ENCODE measurements around the gene MMP25.
A peak's percentile ranks its signal among the peaks of the same experiment; 100 is the strongest.

Gene MMP25

GRCh38 chr16:3045758-3046640, at the start of gene MMP25:
MMP25 (plus strand) TSS chr16:3046561; CDS start chr16:3046918, 357 bp downstream.
- no peak for DNase-seq

GRCh38 chr16:2999929-3000328, 46.4 kb upstream of the MMP25 start:
- no peak for DNase-seq

GRCh38 chr16:3000540-3000939, 45.8 kb upstream of the MMP25 start:
- DNase-seq, result no peak

- no peak for DNase-seq
Measured at GRCh38 chr16:3001316-3001715, 45.0 kb upstream of the MMP25 start.

GRCh38 chr16:3003582-3004270, 42.6 kb upstream of the MMP25 start:
- DNase-seq, result peak; percentile 84 to 93 (median 88)

GRCh38 chr16:3004319-3004718, 42.0 kb upstream of the MMP25 start:
- no peak for DNase-seq

- no peak for DNase-seq
Measured at GRCh38 chr16:3004781-3005284, 41.5 kb upstream of the MMP25 start.

GRCh38 chr16:3007059-3007956, 39.1 kb upstream of the MMP25 start:
- DNase-seq, result no peak

GRCh38 chr16:3007957-3008689, 38.2 kb upstream of the MMP25 start:
- no peak for DNase-seq

- no peak for DNase-seq
Measured at GRCh38 chr16:3008690-3009037, 37.7 kb upstream of the MMP25 start.

GRCh38 chr16:3009568-3010390, 36.6 kb upstream of the MMP25 start:
- no peak for DNase-seq

- no peak for DNase-seq
Measured at GRCh38 chr16:3010510-3010909, 35.9 kb upstream of the MMP25 start.

- no peak for DNase-seq
Measured at GRCh38 chr16:3012246-3012645, 34.1 kb upstream of the MMP25 start.

GRCh38 chr16:3012828-3013420, 33.4 kb upstream of the MMP25 start, which contains the start of gene CLDN9:
CLDN9 (plus strand) TSS chr16:3012923; CDS start chr16:3013363, 440 bp downstream.
- no peak for DNase-seq

GRCh38 chr16:3013491-3013951, 32.8 kb upstream of the MMP25 start:
- DNase-seq, result no peak

- no peak for DNase-seq
Measured at GRCh38 chr16:3013998-3014690, 32.2 kb upstream of the MMP25 start.

GRCh38 chr16:3014971-3015370, 31.4 kb upstream of the MMP25 start:
- no peak for DNase-seq

- no peak for DNase-seq
Measured at GRCh38 chr16:3015865-3016521, 30.4 kb upstream of the MMP25 start.

- no peak for DNase-seq
Measured at GRCh38 chr16:3017344-3017743, 29.0 kb upstream of the MMP25 start.
